Measurements from ENCODE around the gene CAMSAP1.

The CAMSAP1 gene

GRCh38 chr9:135815830-135816650 is 91.3 kb downstream of the CAMSAP1 start:
- no peak overlapping the region for H3K4me3 ChIP-seq (ENCODE audit: low read depth, low read length)
- TF ChIP-seq, protein P1, sequence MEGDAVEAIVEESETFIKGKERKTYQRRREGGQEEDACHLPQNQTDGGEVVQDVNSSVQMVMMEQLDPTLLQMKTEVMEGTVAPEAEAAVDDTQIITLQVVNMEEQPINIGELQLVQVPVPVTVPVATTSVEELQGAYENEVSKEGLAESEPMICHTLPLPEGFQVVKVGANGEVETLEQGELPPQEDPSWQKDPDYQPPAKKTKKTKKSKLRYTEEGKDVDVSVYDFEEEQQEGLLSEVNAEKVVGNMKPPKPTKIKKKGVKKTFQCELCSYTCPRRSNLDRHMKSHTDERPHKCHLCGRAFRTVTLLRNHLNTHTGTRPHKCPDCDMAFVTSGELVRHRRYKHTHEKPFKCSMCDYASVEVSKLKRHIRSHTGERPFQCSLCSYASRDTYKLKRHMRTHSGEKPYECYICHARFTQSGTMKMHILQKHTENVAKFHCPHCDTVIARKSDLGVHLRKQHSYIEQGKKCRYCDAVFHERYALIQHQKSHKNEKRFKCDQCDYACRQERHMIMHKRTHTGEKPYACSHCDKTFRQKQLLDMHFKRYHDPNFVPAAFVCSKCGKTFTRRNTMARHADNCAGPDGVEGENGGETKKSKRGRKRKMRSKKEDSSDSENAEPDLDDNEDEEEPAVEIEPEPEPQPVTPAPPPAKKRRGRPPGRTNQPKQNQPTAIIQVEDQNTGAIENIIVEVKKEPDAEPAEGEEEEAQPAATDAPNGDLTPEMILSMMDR (IDR thresholded peaks at IDR 0.05; ENCODE audit: insufficient read depth, low read depth, low read length, missing control alignments), result no peak
- DNase-seq (ENCODE audit: low read depth), result no peak

DNA sequence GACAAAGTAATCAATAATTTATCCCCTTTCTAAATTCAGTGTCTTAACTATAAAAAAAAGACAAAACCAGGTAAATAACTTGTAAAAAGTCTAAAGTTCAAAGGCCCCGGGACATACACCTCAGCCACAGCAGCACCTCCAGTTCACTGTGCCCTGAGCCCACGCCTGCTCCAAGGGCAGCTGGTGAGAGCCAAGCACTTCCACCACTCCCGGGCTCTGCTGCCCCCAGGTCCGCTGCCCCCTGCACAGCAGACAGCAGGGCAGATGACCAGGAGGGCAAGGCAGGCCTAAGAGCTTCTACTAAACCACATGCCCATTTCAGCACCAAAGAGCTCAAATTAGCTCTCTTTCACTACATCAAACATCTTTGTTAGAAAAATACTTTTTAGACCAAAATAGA is 91.9 kb downstream of the CAMSAP1 start:
- TF ChIP-seq, protein P1 (IDR thresholded peaks at IDR 0.05; ENCODE audit: insufficient read depth, low read depth, low read length, missing control alignments), result no peak
- no peak overlapping the region for H3K4me3 ChIP-seq (ENCODE audit: low read depth, low read length)
- no peak for DNase-seq (ENCODE audit: low read depth)

DNA sequence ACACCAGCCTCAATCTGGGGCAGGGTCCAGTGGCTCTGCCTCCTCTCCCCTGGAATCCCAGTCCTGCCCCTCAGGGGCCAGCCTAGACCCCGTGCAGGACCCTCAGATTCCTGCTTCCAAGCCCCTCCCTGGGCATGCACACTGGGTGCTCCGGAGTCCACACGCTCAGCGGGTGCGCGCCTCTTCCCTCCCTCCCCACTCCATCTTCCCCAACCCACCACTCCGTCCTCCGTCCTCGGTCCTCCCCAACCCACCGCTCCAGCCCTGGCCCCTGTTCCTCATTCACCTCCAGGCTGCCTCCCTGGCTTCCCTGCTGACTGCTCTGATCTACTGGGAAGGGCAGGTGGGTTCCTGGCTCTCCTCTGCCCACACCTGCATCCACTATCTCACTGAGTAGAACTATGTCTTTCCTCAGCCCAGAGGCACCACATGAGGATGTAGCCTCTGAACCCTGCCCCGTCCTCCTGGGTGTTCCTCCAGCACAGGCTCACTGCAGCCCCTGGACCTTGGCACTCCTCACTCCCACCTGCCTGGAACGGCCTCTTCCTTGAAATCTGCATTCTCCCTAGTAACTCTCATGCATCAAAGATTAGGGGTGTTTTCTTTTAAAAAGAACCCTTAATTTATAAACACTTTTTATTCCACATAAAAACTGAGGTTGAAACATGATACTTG is 92.8 kb downstream of the CAMSAP1 start:
- no peak for DNase-seq (ENCODE audit: low read depth)
- TF ChIP-seq, protein P1 (IDR thresholded peaks at IDR 0.05; ENCODE audit: insufficient read depth, low read depth, low read length, missing control alignments), result no peak
- H3K4me3 ChIP-seq (ENCODE audit: low read depth, low read length), result no peak overlapping the region

DNA sequence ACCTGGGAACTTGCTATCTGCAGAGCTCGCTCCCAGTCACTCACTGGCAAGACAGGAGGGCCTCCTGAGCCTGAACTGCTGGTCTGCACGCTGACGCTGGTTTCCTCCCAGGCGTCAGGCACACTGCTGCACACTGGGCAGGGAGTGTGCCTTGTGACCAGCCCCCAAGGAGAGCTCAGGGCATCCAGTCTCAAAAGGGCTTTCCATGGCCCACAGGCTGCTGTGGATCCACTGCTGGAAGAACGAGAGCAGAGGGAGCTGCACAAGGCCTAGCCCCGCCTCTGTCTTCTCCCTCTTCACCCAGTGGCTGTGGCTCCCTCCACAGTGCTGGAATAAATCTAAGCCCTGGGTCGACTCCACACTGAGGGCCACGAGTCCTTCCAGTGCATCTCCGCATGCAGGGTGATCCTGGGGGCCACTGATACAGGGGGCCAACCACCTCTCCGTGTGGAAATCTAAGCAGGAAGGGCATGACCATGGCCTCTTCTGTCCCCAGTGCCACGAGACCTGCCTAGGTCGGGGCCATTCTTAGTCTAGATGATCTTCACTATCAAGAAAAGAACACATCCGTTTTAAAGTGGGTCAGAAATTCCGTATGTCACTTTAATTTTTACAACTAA is 93.6 kb downstream of the CAMSAP1 start:
- DNase-seq (ENCODE audit: low read depth), result no peak
- TF ChIP-seq, protein P1 (IDR thresholded peaks at IDR 0.05; ENCODE audit: insufficient read depth, low read depth, low read length, missing control alignments), result no peak
- H3K4me3 ChIP-seq (ENCODE audit: low read depth, low read length), result no peak overlapping the region

- no peak overlapping the region for H3K4me3 ChIP-seq (ENCODE audit: low read depth, low read length)
- TF ChIP-seq, protein P1 (IDR thresholded peaks at IDR 0.05; ENCODE audit: insufficient read depth, low read depth, low read length, missing control alignments), result no peak
- DNase-seq (ENCODE audit: low read depth), result no peak
Measured at GRCh38 chr9:135812961-135813360, 94.4 kb downstream of the CAMSAP1 start.

- no peak for DNase-seq (ENCODE audit: low read depth)
- TF ChIP-seq, protein P1 (IDR thresholded peaks at IDR 0.05; ENCODE audit: insufficient read depth, low read depth, low read length, missing control alignments), result no peak
- no peak overlapping the region for H3K4me3 ChIP-seq (ENCODE audit: low read depth, low read length)
Measured at GRCh38 chr9:135811801-135812200, 95.5 kb downstream of the CAMSAP1 start.
